Measurements from ENCODE around the gene ABCF3. TPM values are rescaled to one million over a fixed set of nuclear protein-coding genes. Genes with fewer than 3 reads are reported as not detected.

ABCF3 gene
- polyA plus RNA-seq, 1 donor (not counting 4 experiments of a cell fraction or from before 2014, with no cell fraction given) = 39.2 TPM

- Histone ChIP-seq H3K9ac (ENCODE audit: control insufficient read depth, extremely low read depth, insufficient read depth, low read length) (no peak overlapping the region), H2AFZ (ENCODE audit: control insufficient read depth, low read length) (no peak overlapping the region), H3K4me1 (ENCODE audit: control insufficient read depth, extremely low read depth, insufficient read depth, low read length) (no peaks in the 10 kb centered on the region), H3K4me2 (ENCODE audit: control insufficient read depth, extremely low read depth, insufficient read depth, low read depth, low read length) (peak overlapping the region; percentile 16), H3K79me2 (ENCODE audit: control insufficient read depth, insufficient read depth, low read length) (peaks cover 6% of the 10 kb centered on the region), H4K20me1 (ENCODE audit: control insufficient read depth, extremely low read depth, insufficient read depth, low read length) (no peaks in the 10 kb centered on the region), H3K4me3 (ENCODE audit: control insufficient read depth in 2 of 3, extremely low read depth in 1 of 3, insufficient read depth in 2 of 3, low read depth in 1 of 3, low read length in 3 of 3) (peak overlapping the region in 1 of 3 experiments; percentile 20), H3K27me3 (ENCODE audit: control insufficient read depth, extremely low read depth, insufficient read depth, low read length) (no peaks in the 10 kb centered on the region), H3K36me3 (ENCODE audit: control insufficient read depth in 2 of 2, extremely low read depth in 1 of 2, insufficient read depth in 2 of 2, low read length in 2 of 2) (peaks cover 24 to 25% of the 10 kb centered on the region in 2 experiments), H3K9me3 (ENCODE audit: control insufficient read depth, low read depth, low read length) (no peaks in the 10 kb centered on the region), H3K9me1 (ENCODE audit: control insufficient read depth, extremely low read depth, insufficient read depth, low read length) (no peaks in the 10 kb centered on the region), H3K27ac (ENCODE audit: control insufficient read depth, insufficient read depth, low read length) (no peak overlapping the region)
- DNase-seq (ENCODE audit: low read depth, low spot score) = no peak
- TF ChIP-seq CTCF (optimal IDR thresholded peaks at IDR 0.05 in 1 of 3, IDR thresholded peaks at IDR 0.05 in 1 of 3, conservative IDR thresholded peaks at IDR 0.05 in 1 of 3; ENCODE audit: extremely low read depth in 1 of 3, insufficient read depth in 2 of 3, low read length in 3 of 3) = peak; percentile 45 to 79 (median 78)
- no peak for TF ChIP-seq EZH2 (IDR thresholded peaks at IDR 0.05; ENCODE audit: low read length)
- no peak for FAIRE-seq
- dilution Hi-C loops (cut with MboI; ENCODE audit: extremely low pct_ligation_motif_present, low sequenced_read_pairs) = no loop called here
Measured at GRCh38 chr3:184241447-184242296, 55.7 kb downstream of the ABCF3 start.

GRCh38 chr3:184242297-184242685 lies 56.3 kb downstream of the ABCF3 start:
- H4K20me1 ChIP-seq (ENCODE audit: control insufficient read depth, extremely low read depth, insufficient read depth, low read length) = no peaks in the 10 kb centered on the region
- H3K9me1 ChIP-seq (ENCODE audit: control insufficient read depth, extremely low read depth, insufficient read depth, low read length) = no peaks in the 10 kb centered on the region
- no peak overlapping the region for H3K27ac ChIP-seq (ENCODE audit: control insufficient read depth, insufficient read depth, low read length)
- no peaks in the 10 kb centered on the region for H3K9me3 ChIP-seq (ENCODE audit: control insufficient read depth, low read depth, low read length)
- peaks cover 24 to 25% of the 10 kb centered on the region in 2 experiments for H3K36me3 ChIP-seq (ENCODE audit: control insufficient read depth in 2 of 2, extremely low read depth in 1 of 2, insufficient read depth in 2 of 2, low read length in 2 of 2)
- no peaks in the 10 kb centered on the region for H3K4me1 ChIP-seq (ENCODE audit: control insufficient read depth, extremely low read depth, insufficient read depth, low read length)
- no peak overlapping the region for H3K4me2 ChIP-seq (ENCODE audit: control insufficient read depth, extremely low read depth, insufficient read depth, low read depth, low read length)
- H3K27me3 ChIP-seq (ENCODE audit: control insufficient read depth, extremely low read depth, insufficient read depth, low read length) = no peaks in the 10 kb centered on the region
- H3K9ac ChIP-seq (ENCODE audit: control insufficient read depth, extremely low read depth, insufficient read depth, low read length) = no peak overlapping the region
- no peak for TF ChIP-seq CTCF (optimal IDR thresholded peaks at IDR 0.05 in 1 of 3, IDR thresholded peaks at IDR 0.05 in 1 of 3, conservative IDR thresholded peaks at IDR 0.05 in 1 of 3; ENCODE audit: extremely low read depth in 1 of 3, insufficient read depth in 2 of 3, low read length in 3 of 3)
- no peak for TF ChIP-seq EZH2 (IDR thresholded peaks at IDR 0.05; ENCODE audit: low read length)
- H2AFZ ChIP-seq (ENCODE audit: control insufficient read depth, low read length) = no peak overlapping the region
- dilution Hi-C loops (cut with MboI; ENCODE audit: extremely low pct_ligation_motif_present, low sequenced_read_pairs) = no loop called here
- DNase-seq (ENCODE audit: low read depth, low spot score) (no peak), FAIRE-seq (no peak)
- no peak overlapping the region for H3K4me3 ChIP-seq (ENCODE audit: control insufficient read depth in 2 of 3, extremely low read depth in 1 of 3, insufficient read depth in 2 of 3, low read depth in 1 of 3, low read length in 3 of 3)
- H3K79me2 ChIP-seq (ENCODE audit: control insufficient read depth, insufficient read depth, low read length) = peaks cover 8% of the 10 kb centered on the region

Small RNA genes lying within 50 kb of the gene (small RNA-seq; reads per million reads assigned to genes)
- 0 reads per million in 3 experiments for gene MIR1224 (ENCODE audit: insufficient read length in 3 of 3, low read depth in 3 of 3, low replicate concordance in 1 of 3)

Other genes with a start within 250 kb of the ABCF3 start
- gene ABCC5, start 168.3 kb upstream of the ABCF3 start, polyA plus RNA-seq = 22.3 to 30.3 TPM (median 28.7 TPM) in 3 replicates
- not detected in 3 replicates for gene HTR3D, start 154.5 kb upstream of the ABCF3 start, polyA plus RNA-seq
- gene HTR3C, start 133.2 kb upstream of the ABCF3 start, polyA plus RNA-seq = not detected in 3 replicates
- gene HTR3E, start 89.1 kb upstream of the ABCF3 start, polyA plus RNA-seq = not detected in 3 replicates
- gene EIF2B5, start 50.8 kb upstream of the ABCF3 start, polyA plus RNA-seq = 31.9 to 37.9 TPM (median 33.7 TPM) in 3 replicates
- gene DVL3, start 30.8 kb upstream of the ABCF3 start, polyA plus RNA-seq = 16.0 to 21.9 TPM (median 18.5 TPM) in 3 replicates
- gene AP2M1, start 11.3 kb upstream of the ABCF3 start, polyA plus RNA-seq = 431 to 520 TPM (median 443 TPM) in 3 replicates
- gene VWA5B2, start 43.4 kb downstream of the ABCF3 start, polyA plus RNA-seq = not detected in 3 replicates
- gene ALG3, start 62.8 kb downstream of the ABCF3 start, polyA plus RNA-seq = 44.4 to 49.6 TPM (median 48.2 TPM) in 3 replicates
- gene EEF1AKMT4, start 63.5 kb downstream of the ABCF3 start, polyA plus RNA-seq = 10.8 to 18.6 TPM (median 13.2 TPM) in 3 replicates
- gene CAMK2N2, start 75.4 kb downstream of the ABCF3 start, polyA plus RNA-seq = 0.06 to 0.29 TPM (median 0.18 TPM) in 3 replicates
- gene ECE2, start 89.8 kb downstream of the ABCF3 start, polyA plus RNA-seq = not detected in 3 replicates
- gene PSMD2, start 113.0 kb downstream of the ABCF3 start, polyA plus RNA-seq = 515 to 703 TPM (median 593 TPM) in 3 replicates
- 217 to 467 TPM (median 225 TPM) in 3 replicates for gene EIF4G1, start 128.4 kb downstream of the ABCF3 start, polyA plus RNA-seq
- gene FAM131A, start 151.4 kb downstream of the ABCF3 start, polyA plus RNA-seq = 10.8 to 17.4 TPM (median 12.1 TPM) in 3 replicates
- 3.1 to 3.3 TPM (median 3.2 TPM) in 3 replicates for gene CLCN2, start 175.4 kb downstream of the ABCF3 start, polyA plus RNA-seq
- gene POLR2H, start 175.5 kb downstream of the ABCF3 start, polyA plus RNA-seq = 132 to 202 TPM (median 135 TPM) in 3 replicates
- not detected in 3 replicates for gene THPO, start 192.0 kb downstream of the ABCF3 start, polyA plus RNA-seq
- not detected in 3 replicates for gene CHRD, start 193.9 kb downstream of the ABCF3 start, polyA plus RNA-seq